Ectodermal cell (in vitro differentiated cells): ENCODE measurements around the gene AUH.

Experiments
- H3K27ac ChIP-seq: 2 replicates; pipeline ENCODE4 v1.7.0; 2013; ENCODE audit warnings: mild to moderate bottlenecking, low read depth, low read length; ENCODE audit not compliant: insufficient read depth, poor library complexity, severe bottlenecking
- H3K27me3 ChIP-seq: 2 replicates; pipeline ENCODE4 v1.7.0; 2013; ENCODE audit warnings: mild to moderate bottlenecking, low read length; ENCODE audit not compliant: insufficient read depth, control insufficient read depth, poor library complexity, severe bottlenecking
- H3K36me3 ChIP-seq: one replicate; pipeline ENCODE4 v1.7.0; 2013; ENCODE audit warnings: low read length; ENCODE audit not compliant: control insufficient read depth, insufficient read depth
- H3K4me1 ChIP-seq: one replicate; pipeline ENCODE4 v1.7.0; 2013; ENCODE audit warnings: low read length; ENCODE audit not compliant: control insufficient read depth, insufficient read depth
- H3K4me3 ChIP-seq: 2 replicates; pipeline ENCODE4 v1.7.0; 2013; ENCODE audit warnings: low read depth, low read length, control low read depth; ENCODE audit not compliant: insufficient read depth
- H3K9me3 ChIP-seq: 2 replicates; pipeline ENCODE4 v1.7.0; 2013; ENCODE audit warnings: mild to moderate bottlenecking, low read length, moderate library complexity; ENCODE audit not compliant: control insufficient read depth
- WGBS, 2 experiments: methylation state at CpG; one replicate each; pipeline ENCODE4 v1.1.7; 2013; ENCODE audit warnings: missing lambda C conversion rate in 2 of 2; 5-methylcytosine and 5-hydroxymethylcytosine counted together

The AUH gene

GRCh38 chr9:91220021-91220420 is 141.7 kb downstream of the AUH start:
- no peaks in the 10 kb centered on the region for H3K27me3 ChIP-seq
- WGBS, 2 experiments, result 94 to 100% methylated on average over 4 of the region's 4 CpGs
- no peak overlapping the region for H3K27ac ChIP-seq
- no peaks in the 10 kb centered on the region for H3K36me3 ChIP-seq
- H3K4me3 ChIP-seq, result no peak overlapping the region
- H3K4me1 ChIP-seq, result no peaks in the 10 kb centered on the region
- no peaks in the 10 kb centered on the region for H3K9me3 ChIP-seq

GRCh38 chr9:91219557-91219956 is 142.2 kb downstream of the AUH start:
- H3K4me1 ChIP-seq, result no peaks in the 10 kb centered on the region
- no peaks in the 10 kb centered on the region for H3K9me3 ChIP-seq
- H3K27me3 ChIP-seq, result no peaks in the 10 kb centered on the region
- H3K36me3 ChIP-seq, result no peaks in the 10 kb centered on the region
- WGBS, 2 experiments, result 93 to 97% methylated on average over 1 of the region's 1 CpG
- H3K4me3 ChIP-seq, result no peak overlapping the region
- H3K27ac ChIP-seq, result no peak overlapping the region

- H3K27me3 ChIP-seq, result no peaks in the 10 kb centered on the region
- no peak overlapping the region for H3K4me3 ChIP-seq
- no peak overlapping the region for H3K27ac ChIP-seq
- WGBS, 2 experiments, result 75 to 100% methylated on average over 1 of the region's 1 CpG
- no peaks in the 10 kb centered on the region for H3K36me3 ChIP-seq
- H3K4me1 ChIP-seq, result no peaks in the 10 kb centered on the region
- no peaks in the 10 kb centered on the region for H3K9me3 ChIP-seq
Measured at GRCh38 chr9:91217388-91217787, 144.3 kb downstream of the AUH start.

GRCh38 chr9:91214867-91215266 is 146.9 kb downstream of the AUH start:
- H3K4me3 ChIP-seq, result no peak overlapping the region
- no peaks in the 10 kb centered on the region for H3K9me3 ChIP-seq
- H3K27me3 ChIP-seq, result no peaks in the 10 kb centered on the region
- H3K36me3 ChIP-seq, result no peaks in the 10 kb centered on the region
- no peak overlapping the region for H3K27ac ChIP-seq
- WGBS, 2 experiments, result 90 to 91% methylated on average over 3 of the region's 3 CpGs
- no peaks in the 10 kb centered on the region for H3K4me1 ChIP-seq

GRCh38 chr9:91214086-91214485 is 147.6 kb downstream of the AUH start:
- Histone ChIP-seq H3K4me3 (no peak overlapping the region), H3K4me1 (no peaks in the 10 kb centered on the region), H3K27ac (no peak overlapping the region), H3K27me3 (no peaks in the 10 kb centered on the region), H3K36me3 (no peaks in the 10 kb centered on the region), H3K9me3 (no peaks in the 10 kb centered on the region)
- 93 to 95% methylated on average over 4 of the region's 4 CpGs for whole genome bisulfite sequencing, 2 experiments

- 96% methylated on average over 10 of the region's 10 CpGs for WGBS, 2 experiments
- no peaks in the 10 kb centered on the region for H3K36me3 ChIP-seq
- no peaks in the 10 kb centered on the region for H3K9me3 ChIP-seq
Measured at GRCh38 chr9:91212596-91213243, 149.0 kb downstream of the AUH start.

GRCh38 chr9:91211919-91212318 is 149.8 kb downstream of the AUH start:
- H3K4me1 ChIP-seq, result no peaks in the 10 kb centered on the region
- WGBS, 2 experiments, result 92 to 96% methylated on average over 5 of the region's 5 CpGs
- H3K4me3 ChIP-seq, result no peak overlapping the region
- no peaks in the 10 kb centered on the region for H3K36me3 ChIP-seq
- no peaks in the 10 kb centered on the region for H3K9me3 ChIP-seq
- H3K27ac ChIP-seq, result no peak overlapping the region
- H3K27me3 ChIP-seq, result no peaks in the 10 kb centered on the region

More at GRCh38 chr9:91212596-91213243, 149.0 kb downstream of the AUH start:
- Histone ChIP-seq H3K4me3 (no peak overlapping the region), H3K27ac (no peak overlapping the region), H3K4me1 (no peaks in the 10 kb centered on the region), H3K27me3 (no peaks in the 10 kb centered on the region)

GRCh38 chr9:91211414-91211813 is 150.3 kb downstream of the AUH start:
- Histone ChIP-seq H3K27me3 (no peaks in the 10 kb centered on the region), H3K4me3 (no peak overlapping the region), H3K4me1 (no peaks in the 10 kb centered on the region), H3K9me3 (no peaks in the 10 kb centered on the region), H3K36me3 (no peaks in the 10 kb centered on the region), H3K27ac (no peak overlapping the region)
- 93 to 96% methylated on average over 7 of the region's 7 CpGs for WGBS, 2 experiments

GRCh38 chr9:91210318-91210717 is 151.4 kb downstream of the AUH start:
- Histone ChIP-seq H3K4me3 (no peak overlapping the region), H3K36me3 (no peaks in the 10 kb centered on the region), H3K27ac (no peak overlapping the region), H3K9me3 (no peaks in the 10 kb centered on the region), H3K27me3 (no peaks in the 10 kb centered on the region), H3K4me1 (no peaks in the 10 kb centered on the region)
- 93 to 96% methylated on average over 5 of the region's 6 CpGs for WGBS, 2 experiments

GRCh38 chr9:91208837-91209236 is 152.9 kb downstream of the AUH start:
- Histone ChIP-seq H3K36me3 (no peaks in the 10 kb centered on the region), H3K4me1 (no peaks in the 10 kb centered on the region), H3K9me3 (no peaks in the 10 kb centered on the region), H3K27ac (no peak overlapping the region), H3K27me3 (no peaks in the 10 kb centered on the region), H3K4me3 (no peak overlapping the region)
- whole genome bisulfite sequencing, 2 experiments, result 93 to 95% methylated on average over 5 of the region's 5 CpGs

GRCh38 chr9:91208419-91208745 is 153.3 kb downstream of the AUH start:
- no peaks in the 10 kb centered on the region for H3K36me3 ChIP-seq
- H3K4me1 ChIP-seq, result no peaks in the 10 kb centered on the region
- WGBS, 2 experiments, result 81 to 82% methylated on average over 3 of the region's 3 CpGs
- no peaks in the 10 kb centered on the region for H3K9me3 ChIP-seq
- no peak overlapping the region for H3K4me3 ChIP-seq
- H3K27me3 ChIP-seq, result no peaks in the 10 kb centered on the region
- H3K27ac ChIP-seq, result no peak overlapping the region
